Activated CD4-positive, alpha-beta T cell treated with anti-CD3 and anti-CD28 coated beads for 36 hours (primary cell): ENCODE data around the gene AMY1A. TPM values are rescaled to one million over a fixed set of nuclear protein-coding genes. Genes with fewer than 3 reads are reported as not detected.
"Not testable (repeated sequence)": the region's sequence is repeated elsewhere in the genome, so short reads cannot be mapped to it uniquely, and the experiment has no call there.

Experiments used
- ATAC-seq: fragments of 200-7000 bp; cut with Tn5 transposase; one replicate; pipeline ENCODE4 v1.10.0; 2021; ENCODE audit warnings: mild to moderate bottlenecking, moderate library complexity
- CTCF ChIA-PET: fragments of 350-600 bp; sonication (Branson Sonifier 250); formaldehyde crosslinking; loops from one replicate; lab custom pipeline; 2021; ENCODE audit warnings: antibody characterized with exemption; lab: Charles Lee
- POLR2A ChIA-PET: fragments of 350-600 bp; sonication (Branson Sonifier 250); formaldehyde crosslinking; loops from one replicate; lab custom pipeline; 2021; ENCODE audit warnings: antibody characterized with exemption, inconsistent platforms; lab: Charles Lee
- DNase-seq: peaks from one replicate; pipeline ENCODE4 v3.0.0-alpha.2; 2020
- H3K27ac Mint-ChIP-seq: one replicate; pipeline ENCODE4 v1.8.0; 2021; ENCODE audit warnings: mixed read lengths
- H3K27me3 Mint-ChIP-seq: one replicate; pipeline ENCODE4 v1.8.0; 2021; ENCODE audit warnings: mixed read lengths
- H3K36me3 Mint-ChIP-seq: one replicate; pipeline ENCODE4 v1.8.0; 2021; ENCODE audit warnings: low read depth, mixed read lengths
- H3K4me1 Mint-ChIP-seq: one replicate; pipeline ENCODE4 v1.8.0; 2021; ENCODE audit warnings: mixed read lengths
- H3K4me3 Mint-ChIP-seq: one replicate; pipeline ENCODE4 v1.8.0; 2021; ENCODE audit warnings: mild to moderate bottlenecking, moderate library complexity, mixed read lengths
- H3K9me3 Mint-ChIP-seq: one replicate; pipeline ENCODE4 v1.8.0; 2021; ENCODE audit warnings: low read depth, mixed read lengths
- intact Hi-C, 2 experiments: fragments of 100-400 bp; cut with DNase I in 1 of 2; cut with micrococcal nuclease in 1 of 2; formaldehyde crosslinking; loops; one replicate each; pipeline versions ENCODE4 v1.14.2 to v1.15.1; 2022 to 2024; cut with DNase I, micrococcal nuclease
- total RNA-seq, 2 experiments: library from RNA; stranded (reverse); gene quantifications; one replicate each; pipeline ENCODE4 v1.2.3, GENCODE V29; 2021

Gene AMY1A
- total RNA-seq: not detected

DNA sequence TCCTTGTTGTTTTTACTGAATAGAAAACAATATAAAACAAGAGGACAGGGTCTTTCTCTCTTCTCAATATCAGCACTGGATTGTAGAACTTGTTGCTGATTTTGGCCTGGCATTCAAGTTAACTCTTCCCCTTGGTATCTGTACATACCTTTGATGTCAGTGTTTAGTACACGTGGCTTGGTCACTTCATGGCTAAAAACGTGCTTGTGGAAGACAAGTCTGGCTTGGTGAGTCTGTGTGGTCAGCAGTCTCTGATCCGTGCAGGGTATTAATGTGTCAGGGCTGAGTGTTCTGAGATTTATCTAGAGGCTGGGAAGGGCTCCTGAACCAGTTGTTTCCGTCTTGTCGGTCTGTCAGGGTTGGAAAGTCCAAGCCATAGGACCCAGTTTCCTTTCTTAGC, at the start of gene AMY1A:
AMY1A (plus strand) TSS at position 301 of the 400 bp plus-strand sequence. CDS start 571 bp downstream, outside the sequence.
- H3K27ac Mint-ChIP-seq, POLR2A ChIA-PET, H3K27me3 Mint-ChIP-seq, H3K9me3 Mint-ChIP-seq, H3K4me3 Mint-ChIP-seq, H3K4me1 Mint-ChIP-seq, CTCF ChIA-PET, intact Hi-C loops, H3K36me3 Mint-ChIP-seq, ATAC-seq, DNase-seq: not testable (repeated sequence)

DNA sequence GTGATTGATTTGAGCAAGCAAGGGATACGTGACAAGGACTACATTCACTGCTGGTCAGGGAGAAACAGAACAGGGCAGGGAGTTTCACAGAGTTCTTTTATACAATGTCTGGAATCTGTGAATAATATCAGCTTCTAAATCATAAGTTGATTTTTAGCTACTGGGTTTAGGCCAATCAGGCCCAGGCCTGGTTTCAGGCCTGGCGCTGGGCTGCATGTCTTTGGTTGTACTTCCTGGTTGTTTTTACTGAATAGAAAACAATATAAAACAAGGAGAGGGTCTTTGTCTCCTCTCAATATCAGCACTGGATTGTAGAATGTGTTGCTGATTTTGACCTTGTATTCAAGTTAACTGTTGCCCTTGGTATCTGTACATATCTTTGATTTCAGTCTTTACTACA, 39.2 kb upstream of the AMY1A start:
- ChIA-PET CTCF (no interaction called here), POLR2A (no interaction called here)
- Mint-ChIP-seq H3K9me3 (peaks cover 4% of the 10 kb centered on the region), H3K27ac (no peak overlapping the region), H3K4me3 (no peak overlapping the region), H3K27me3 (no peaks in the 10 kb centered on the region), H3K4me1 (no peaks in the 10 kb centered on the region), H3K36me3 (no peaks in the 10 kb centered on the region)
- ATAC-seq (no peak), DNase-seq (no peak)
- intact Hi-C loops: no loop called here

DNA sequence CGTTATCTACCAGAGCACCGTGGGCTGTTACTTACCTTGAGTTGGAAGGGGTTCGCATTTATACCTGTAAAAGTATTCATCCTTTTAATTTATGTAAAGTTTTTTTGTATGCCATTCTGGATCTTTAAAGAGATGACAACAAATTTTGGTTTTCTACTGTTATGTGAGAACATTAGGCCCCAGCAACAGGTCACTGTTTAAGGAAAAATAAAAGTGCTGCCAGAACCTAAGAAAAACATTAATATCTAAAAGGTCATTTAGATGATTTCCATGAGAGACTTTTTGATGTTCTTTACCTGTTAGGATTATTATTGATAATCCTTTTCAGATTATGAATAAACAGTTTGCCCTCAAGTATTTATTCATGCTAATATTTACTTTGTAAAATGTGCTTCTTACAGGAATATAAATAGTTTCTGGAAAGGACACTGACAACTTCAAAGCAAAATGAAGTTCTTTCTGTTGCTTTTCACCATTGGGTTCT, 38.5 kb upstream of the AMY1A start, which contains the start of gene AMY2A:
AMY2A (plus strand) TSS at position 434 of the 484 bp plus-strand sequence; CDS start at position 448, 14 bp downstream.
- ATAC-seq, H3K27ac Mint-ChIP-seq, intact Hi-C loops, CTCF ChIA-PET, H3K9me3 Mint-ChIP-seq, DNase-seq, H3K4me3 Mint-ChIP-seq, H3K4me1 Mint-ChIP-seq, H3K27me3 Mint-ChIP-seq, POLR2A ChIA-PET, H3K36me3 Mint-ChIP-seq: not testable (repeated sequence)

DNA sequence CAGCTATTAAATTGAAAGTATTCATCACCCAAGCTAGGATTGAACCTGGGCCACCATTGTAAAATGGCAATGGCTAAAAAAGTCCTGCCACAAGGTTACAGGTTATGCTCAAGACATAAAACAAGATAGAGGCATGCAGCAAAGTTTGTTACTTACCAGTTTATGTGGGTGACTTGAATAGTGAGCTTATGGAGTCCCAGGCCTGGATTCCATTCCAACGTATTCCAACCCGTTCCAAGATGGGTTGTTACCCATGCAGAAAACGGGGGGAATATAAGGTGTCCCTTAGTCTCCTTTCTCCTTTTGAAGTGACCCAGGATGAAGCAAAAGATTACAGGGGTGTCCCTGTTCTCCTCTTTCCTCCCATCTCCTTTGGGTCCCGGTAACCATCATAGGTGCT, 28.1 kb upstream of the AMY1A start:
- POLR2A ChIA-PET, ATAC-seq, intact Hi-C loops, CTCF ChIA-PET, H3K4me1 Mint-ChIP-seq, H3K27ac Mint-ChIP-seq, H3K27me3 Mint-ChIP-seq, DNase-seq, H3K4me3 Mint-ChIP-seq, H3K9me3 Mint-ChIP-seq, H3K36me3 Mint-ChIP-seq: not testable (repeated sequence)

DNA sequence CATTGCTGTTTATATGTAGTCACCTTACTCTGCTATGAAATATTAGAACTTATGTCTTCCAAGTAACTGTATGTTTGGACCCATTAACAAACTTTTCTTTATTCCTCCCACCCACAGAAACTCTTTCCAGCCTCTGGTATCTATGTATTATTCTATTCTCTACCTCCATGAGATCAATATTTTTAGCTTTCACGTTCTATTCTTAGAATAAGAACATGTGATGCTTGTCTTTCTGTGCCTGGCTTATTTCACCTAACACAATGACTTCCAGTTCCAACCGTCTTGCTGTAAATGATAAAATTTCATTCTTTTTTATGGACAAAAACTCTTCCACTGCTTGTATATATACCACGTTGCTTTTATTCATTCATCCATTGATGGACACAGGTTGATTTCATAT, 14.4 kb upstream of the AMY1A start:
- H3K27ac Mint-ChIP-seq, H3K9me3 Mint-ChIP-seq, H3K4me3 Mint-ChIP-seq, intact Hi-C loops, CTCF ChIA-PET, H3K27me3 Mint-ChIP-seq, DNase-seq, H3K36me3 Mint-ChIP-seq, POLR2A ChIA-PET, ATAC-seq, H3K4me1 Mint-ChIP-seq: not testable (repeated sequence)

DNA sequence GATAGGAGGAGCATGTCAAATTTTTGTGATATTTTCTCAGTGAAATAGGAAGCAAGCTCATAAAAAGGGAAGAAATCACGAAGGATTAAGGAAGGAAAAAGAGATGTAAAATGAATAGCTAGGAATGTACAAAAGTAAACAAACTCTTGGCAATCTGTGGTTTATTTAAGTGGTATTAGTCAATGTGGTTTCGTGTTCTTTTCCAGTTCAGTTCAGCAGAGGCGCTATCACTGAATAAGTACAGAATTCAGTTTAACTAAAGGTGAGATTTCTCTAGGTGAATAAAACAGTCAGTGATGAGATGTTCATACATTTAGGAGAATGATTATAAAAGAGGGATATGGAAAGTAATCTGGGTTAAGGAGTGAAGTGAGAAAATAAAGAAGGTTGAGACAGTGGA, 11.7 kb upstream of the AMY1A start:
- H3K4me1 Mint-ChIP-seq, ATAC-seq, POLR2A ChIA-PET, CTCF ChIA-PET, H3K4me3 Mint-ChIP-seq, DNase-seq, intact Hi-C loops, H3K27me3 Mint-ChIP-seq, H3K27ac Mint-ChIP-seq, H3K9me3 Mint-ChIP-seq, H3K36me3 Mint-ChIP-seq: not testable (repeated sequence)

DNA sequence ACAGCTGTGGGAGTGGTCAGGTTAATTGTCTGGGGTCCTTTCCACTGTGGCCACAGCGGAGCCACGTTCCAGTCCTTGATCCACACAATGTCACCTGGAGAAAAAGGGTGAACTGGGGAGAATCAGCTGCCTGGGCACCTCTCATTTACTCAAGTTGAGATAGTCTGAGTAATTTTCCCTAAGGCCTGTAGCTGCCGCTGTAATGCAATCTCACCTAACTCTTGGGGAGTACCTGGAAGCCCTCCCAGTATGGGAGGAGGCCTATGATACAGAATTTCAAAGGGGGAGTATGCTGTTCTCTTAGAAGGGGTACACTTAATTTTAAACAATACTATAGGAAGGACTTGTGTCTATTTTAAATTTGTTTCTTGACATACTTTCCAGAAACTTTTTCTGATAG, 5.3 kb upstream of the AMY1A start:
- DNase-seq, H3K36me3 Mint-ChIP-seq, POLR2A ChIA-PET, intact Hi-C loops, H3K27me3 Mint-ChIP-seq, H3K9me3 Mint-ChIP-seq, H3K4me1 Mint-ChIP-seq, H3K27ac Mint-ChIP-seq, H3K4me3 Mint-ChIP-seq, CTCF ChIA-PET, ATAC-seq: not testable (repeated sequence)

DNA sequence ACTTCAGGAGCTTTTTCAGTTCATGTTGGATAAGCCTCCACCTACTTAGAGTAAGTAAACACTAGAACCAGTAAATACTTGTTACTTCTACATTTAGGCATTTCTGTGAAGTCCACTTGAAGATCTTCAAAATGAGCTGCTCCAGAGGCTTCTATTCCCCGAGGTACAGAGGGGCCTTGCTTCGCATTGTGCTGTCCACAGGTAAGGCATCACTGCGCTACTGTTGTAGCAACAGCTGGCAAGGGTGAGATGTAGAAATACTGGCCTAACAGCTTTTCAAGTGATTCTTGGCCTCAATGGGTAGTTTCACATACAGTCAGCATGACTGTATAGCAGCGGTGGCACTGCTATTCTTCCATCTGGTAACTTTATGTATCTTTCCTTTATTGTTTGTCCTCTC, 4.7 kb upstream of the AMY1A start:
- H3K27me3 Mint-ChIP-seq, H3K36me3 Mint-ChIP-seq, H3K9me3 Mint-ChIP-seq, H3K4me1 Mint-ChIP-seq, ATAC-seq, DNase-seq, intact Hi-C loops, H3K4me3 Mint-ChIP-seq, POLR2A ChIA-PET, H3K27ac Mint-ChIP-seq, CTCF ChIA-PET: not testable (repeated sequence)

- H3K27me3 Mint-ChIP-seq, H3K36me3 Mint-ChIP-seq, intact Hi-C loops, CTCF ChIA-PET, DNase-seq, H3K4me3 Mint-ChIP-seq, H3K9me3 Mint-ChIP-seq, H3K27ac Mint-ChIP-seq, ATAC-seq, POLR2A ChIA-PET, H3K4me1 Mint-ChIP-seq: not testable (repeated sequence)
Observed at GRCh38 chr1:103654133-103654532, 1.4 kb upstream of the AMY1A start.

DNA sequence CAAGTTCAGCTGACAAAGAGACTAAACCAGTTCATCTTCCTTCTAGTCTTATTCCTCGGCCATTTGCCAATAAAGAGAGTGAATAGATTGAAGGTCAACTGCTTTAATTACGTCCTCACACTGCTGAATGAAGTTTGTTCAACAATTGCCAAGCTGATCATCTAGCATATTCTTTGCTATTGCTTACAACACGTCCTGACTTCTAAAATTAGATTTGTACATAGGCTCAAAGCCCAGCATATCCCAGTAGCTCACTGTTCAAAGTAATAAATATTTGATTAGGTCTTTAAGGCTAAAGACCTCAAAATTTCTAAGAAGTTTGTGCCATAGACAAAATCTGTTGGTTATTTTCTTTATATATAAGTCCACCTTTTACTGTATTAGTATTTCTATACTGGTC, 20.8 kb downstream of the AMY1A start:
- H3K36me3 Mint-ChIP-seq, H3K27ac Mint-ChIP-seq, ATAC-seq, intact Hi-C loops, DNase-seq, CTCF ChIA-PET, H3K4me3 Mint-ChIP-seq, H3K9me3 Mint-ChIP-seq, POLR2A ChIA-PET, H3K27me3 Mint-ChIP-seq, H3K4me1 Mint-ChIP-seq: not testable (repeated sequence)

- H3K4me3 Mint-ChIP-seq, CTCF ChIA-PET, H3K9me3 Mint-ChIP-seq, H3K27ac Mint-ChIP-seq, H3K27me3 Mint-ChIP-seq, intact Hi-C loops, H3K4me1 Mint-ChIP-seq, ATAC-seq, POLR2A ChIA-PET, DNase-seq, H3K36me3 Mint-ChIP-seq: not testable (repeated sequence)
Observed at GRCh38 chr1:103696110-103696509, 40.5 kb downstream of the AMY1A start, which contains the start of gene AMY1B. AMY1B (minus strand) TSS chr1:103696210; CDS start chr1:103695639, 571 bp downstream.

DNA sequence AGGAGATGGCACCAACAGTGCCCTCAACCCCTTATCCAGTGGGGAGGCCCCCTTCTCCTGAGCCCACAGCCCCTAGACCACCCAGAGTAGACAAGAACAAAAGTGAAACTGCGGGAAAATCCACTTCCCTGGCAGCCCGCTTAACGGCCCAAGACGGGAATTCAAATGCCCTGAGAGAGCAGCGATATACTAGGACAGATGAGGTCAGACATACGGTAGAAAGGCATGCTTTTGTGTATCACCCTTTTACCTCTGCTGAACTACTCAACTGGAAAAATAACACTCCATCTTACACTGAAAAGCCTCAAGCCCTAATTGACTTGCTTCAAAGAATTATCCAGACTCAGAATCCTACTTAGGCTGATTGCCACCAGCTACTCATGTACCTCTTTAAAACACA, 41.9 kb downstream of the AMY1A start:
- POLR2A ChIA-PET, H3K4me1 Mint-ChIP-seq, H3K27ac Mint-ChIP-seq, ATAC-seq, H3K36me3 Mint-ChIP-seq, CTCF ChIA-PET, DNase-seq, H3K4me3 Mint-ChIP-seq, H3K27me3 Mint-ChIP-seq, H3K9me3 Mint-ChIP-seq, intact Hi-C loops: not testable (repeated sequence)
